Activated B cell treated with CpG ODN at 0.5 μM for 24 hours (primary cell): ENCODE measurements around the gene CRTC3. TPM values are rescaled to one million over a fixed set of nuclear protein-coding genes. Genes with fewer than 3 reads are reported as not detected.
"Not testable (repeated sequence)": the region's sequence is repeated elsewhere in the genome, so short reads cannot be mapped to it uniquely, and the experiment has no call there.

Experiments used
- ATAC-seq: fragments of 200-7000 bp; cut with Tn5 transposase; one replicate; pipeline ENCODE4 v1.10.0; 2021; ENCODE audit warnings: low read depth, mild to moderate bottlenecking, moderate library complexity
- CTCF ChIA-PET: fragments of 350-600 bp; sonication (Branson Sonifier 250); formaldehyde crosslinking; loops from one replicate; lab custom pipeline; 2021; ENCODE audit warnings: antibody characterized with exemption; lab: Charles Lee
- POLR2A ChIA-PET: fragments of 350-600 bp; sonication (Branson Sonifier 250); formaldehyde crosslinking; loops from one replicate; lab custom pipeline; 2021; ENCODE audit warnings: antibody characterized with exemption; lab: Charles Lee
- DNase-seq: peaks from one replicate; pipeline ENCODE4 v3.0.0; 2022
- H3K27ac Mint-ChIP-seq: one replicate; pipeline ENCODE4 v1.8.0; 2020; ENCODE audit warnings: mixed read lengths
- H3K27me3 Mint-ChIP-seq: one replicate; pipeline ENCODE4 v1.8.0; 2021; ENCODE audit warnings: mixed read lengths
- H3K36me3 Mint-ChIP-seq: one replicate; pipeline ENCODE4 v1.8.0; 2021; ENCODE audit warnings: low read depth, mixed read lengths
- H3K4me1 Mint-ChIP-seq: one replicate; pipeline ENCODE4 v1.8.0; 2021; ENCODE audit warnings: mixed read lengths
- H3K4me3 Mint-ChIP-seq: one replicate; pipeline ENCODE4 v1.8.0; 2020; ENCODE audit warnings: mild to moderate bottlenecking, mixed read lengths
- H3K9me3 Mint-ChIP-seq: one replicate; pipeline ENCODE4 v1.8.0; 2020; ENCODE audit warnings: mixed read lengths
- intact Hi-C: fragments of 100-400 bp; cut with micrococcal nuclease; formaldehyde crosslinking; loops from one replicate; pipeline ENCODE4 v1.15.1; 2024
- total RNA-seq: library from RNA; stranded (reverse); gene quantifications from 2 replicates; pipeline ENCODE4 v1.2.3, GENCODE V29; 2022
- TF ChIP-seq, protein P1 (sequence below): fragments of 200-600 bp; IDR thresholded peaks from one replicate; pipeline ENCODE4 v1.8.0; 2022; ENCODE audit warnings: antibody characterized with exemption, mild to moderate bottlenecking

CRTC3 gene
- total RNA-seq, 1 donor from 2014 or later: 65.0 TPM

DNA sequence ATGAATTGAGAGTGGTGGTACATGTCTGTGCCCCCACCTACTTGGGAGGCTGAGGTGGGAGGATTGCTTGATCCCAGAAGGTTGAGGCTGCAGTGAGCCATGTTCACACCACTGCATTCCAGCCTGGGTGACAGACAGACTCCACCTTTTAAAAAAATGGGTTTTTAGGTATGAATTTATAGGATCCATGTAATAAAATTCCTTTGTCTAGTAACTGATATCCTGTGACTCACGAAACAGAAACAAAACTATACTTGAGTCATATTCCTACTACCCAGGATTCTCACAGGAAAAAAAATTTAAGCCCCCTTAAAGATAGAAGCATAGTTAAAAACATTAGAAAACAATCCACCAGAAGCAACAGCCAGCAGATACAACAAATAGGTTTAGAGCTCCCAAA, 10.0 kb upstream of the CRTC3 start:
- POLR2A ChIA-PET: interaction anchor here (0.5 to 1.3 kb wide), 3 partner anchors 9 to 131 kb away, joined by 3 to 5 read pairs (median 3); no protein-coding TSS in a partner anchor
- H3K4me1 Mint-ChIP-seq: peaks cover 24% of the 10 kb centered on the region
- TF ChIP-seq, protein P1, sequence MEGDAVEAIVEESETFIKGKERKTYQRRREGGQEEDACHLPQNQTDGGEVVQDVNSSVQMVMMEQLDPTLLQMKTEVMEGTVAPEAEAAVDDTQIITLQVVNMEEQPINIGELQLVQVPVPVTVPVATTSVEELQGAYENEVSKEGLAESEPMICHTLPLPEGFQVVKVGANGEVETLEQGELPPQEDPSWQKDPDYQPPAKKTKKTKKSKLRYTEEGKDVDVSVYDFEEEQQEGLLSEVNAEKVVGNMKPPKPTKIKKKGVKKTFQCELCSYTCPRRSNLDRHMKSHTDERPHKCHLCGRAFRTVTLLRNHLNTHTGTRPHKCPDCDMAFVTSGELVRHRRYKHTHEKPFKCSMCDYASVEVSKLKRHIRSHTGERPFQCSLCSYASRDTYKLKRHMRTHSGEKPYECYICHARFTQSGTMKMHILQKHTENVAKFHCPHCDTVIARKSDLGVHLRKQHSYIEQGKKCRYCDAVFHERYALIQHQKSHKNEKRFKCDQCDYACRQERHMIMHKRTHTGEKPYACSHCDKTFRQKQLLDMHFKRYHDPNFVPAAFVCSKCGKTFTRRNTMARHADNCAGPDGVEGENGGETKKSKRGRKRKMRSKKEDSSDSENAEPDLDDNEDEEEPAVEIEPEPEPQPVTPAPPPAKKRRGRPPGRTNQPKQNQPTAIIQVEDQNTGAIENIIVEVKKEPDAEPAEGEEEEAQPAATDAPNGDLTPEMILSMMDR: no peak
- H3K4me3 Mint-ChIP-seq: no peak overlapping the region
- CTCF ChIA-PET: no interaction called here
- no peaks in the 10 kb centered on the region for H3K27me3 Mint-ChIP-seq
- no peaks in the 10 kb centered on the region for H3K9me3 Mint-ChIP-seq
- DNase-seq (no peak), ATAC-seq (no peak)
- no peak overlapping the region for H3K27ac Mint-ChIP-seq
- intact Hi-C loops: no loop called here
- H3K36me3 Mint-ChIP-seq: no peaks in the 10 kb centered on the region

DNA sequence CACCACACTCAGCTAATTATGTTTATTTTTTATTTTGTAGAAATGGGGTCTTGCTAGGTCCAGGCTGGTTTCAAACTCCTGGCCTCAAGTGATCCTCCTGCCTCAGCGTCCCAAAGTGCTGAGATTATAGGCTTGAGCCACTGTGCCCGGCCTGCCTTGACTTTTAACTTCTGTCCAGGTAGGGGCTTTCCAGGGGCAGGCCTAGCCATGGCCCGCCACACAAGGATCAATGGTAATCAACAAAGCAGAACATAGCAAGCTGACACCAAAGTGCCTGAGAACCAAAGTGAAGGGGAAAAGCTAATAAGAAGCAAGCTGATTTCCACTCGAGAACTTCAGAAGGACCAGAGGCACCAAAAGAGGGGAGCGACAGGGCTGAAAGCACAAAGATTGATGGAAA, 9.4 kb upstream of the CRTC3 start:
- H3K9me3 Mint-ChIP-seq: no peaks in the 10 kb centered on the region
- no peak overlapping the region for H3K27ac Mint-ChIP-seq
- ATAC-seq: peak; percentile 28
- no peak overlapping the region for H3K4me3 Mint-ChIP-seq
- DNase-seq: no peak
- no peaks in the 10 kb centered on the region for H3K27me3 Mint-ChIP-seq
- CTCF ChIA-PET: no interaction called here
- peaks cover 24% of the 10 kb centered on the region for H3K4me1 Mint-ChIP-seq
- POLR2A ChIA-PET: interaction anchor here (0.5 to 1.3 kb wide), 5 partner anchors 9 to 332 kb away, joined by 3 to 5 read pairs (median 3); no protein-coding TSS in a partner anchor
- H3K36me3 Mint-ChIP-seq: no peaks in the 10 kb centered on the region
- intact Hi-C loops: no loop called here
- TF ChIP-seq, protein P1: no peak

GRCh38 chr15:90523373-90523772, 6.3 kb upstream of the CRTC3 start:
- Mint-ChIP-seq H3K4me1 (peaks cover 15% of the 10 kb centered on the region), H3K4me3 (no peak overlapping the region), H3K9me3 (no peaks in the 10 kb centered on the region), H3K27me3 (no peaks in the 10 kb centered on the region), H3K36me3 (no peaks in the 10 kb centered on the region), H3K27ac (no peak overlapping the region)
- ChIA-PET CTCF (no interaction called here), POLR2A (interaction anchor here (0.6 kb wide), 1 partner anchor 76 kb away, joined by 3 read pairs; no protein-coding TSS in a partner anchor)
- intact Hi-C loops: no loop called here
- ATAC-seq: no peak
- TF ChIP-seq, protein P1: no peak
- DNase-seq: no peak

DNA sequence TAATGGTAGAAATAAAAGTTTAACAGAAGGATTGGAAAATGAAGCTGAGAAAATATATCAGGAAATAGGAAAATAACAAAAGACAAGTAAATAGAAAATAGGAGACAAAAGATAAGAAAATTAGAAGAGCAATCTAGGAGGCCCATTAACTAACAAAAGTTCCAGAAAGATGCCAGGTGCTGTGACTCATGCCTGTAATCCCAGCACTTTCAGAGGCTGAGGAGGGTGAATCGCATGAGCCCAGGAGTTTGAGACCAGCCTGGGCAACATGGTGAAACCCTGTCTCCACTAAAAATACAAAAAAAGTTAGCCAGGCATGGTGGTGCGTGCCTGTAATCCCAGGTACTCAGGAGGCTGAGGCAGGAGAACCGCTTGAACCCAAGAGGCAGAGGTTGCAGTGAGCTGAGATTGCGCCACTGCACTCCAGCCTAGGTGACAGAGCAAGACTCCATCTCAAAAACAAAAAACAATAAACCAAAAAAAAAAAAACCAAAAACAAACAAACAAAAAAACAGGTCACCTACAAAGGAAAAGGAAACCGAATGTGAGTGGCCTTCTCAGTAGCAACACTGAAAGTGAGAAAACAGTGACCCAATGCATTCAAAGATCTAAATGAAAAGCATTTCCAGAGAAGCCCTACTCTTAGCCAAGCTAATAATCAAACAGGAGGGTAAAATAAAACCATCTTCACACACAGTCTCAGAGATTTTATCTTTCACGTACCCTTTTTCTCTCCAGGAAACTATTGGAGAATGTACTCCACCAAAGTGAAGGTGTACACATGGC, 5.5 kb upstream of the CRTC3 start:
- H3K27ac Mint-ChIP-seq, H3K4me3 Mint-ChIP-seq, H3K27me3 Mint-ChIP-seq, ATAC-seq, CTCF ChIA-PET, H3K9me3 Mint-ChIP-seq, H3K36me3 Mint-ChIP-seq, DNase-seq, intact Hi-C loops: not testable (repeated sequence)
- H3K4me1 Mint-ChIP-seq: peaks cover 20% of the 10 kb centered on the region
- POLR2A ChIA-PET: interaction anchor here (0.6 kb wide), 1 partner anchor 75 kb away, joined by 3 read pairs; no protein-coding TSS in a partner anchor

- peak overlapping the region; percentile 86 for H3K27ac Mint-ChIP-seq
- TF ChIP-seq, protein P1: no peak
- peak overlapping the region; percentile 85 for H3K4me3 Mint-ChIP-seq
- CTCF ChIA-PET: no interaction called here
- ATAC-seq (no peak), DNase-seq (no peak)
- peaks cover 2% of the 10 kb centered on the region for H3K36me3 Mint-ChIP-seq
- H3K27me3 Mint-ChIP-seq: no peaks in the 10 kb centered on the region
- peaks cover 39% of the 10 kb centered on the region for H3K4me1 Mint-ChIP-seq
- POLR2A ChIA-PET: interaction anchor here (0.6 to 3.3 kb wide), 6 partner anchors 9 to 402 kb away, joined by 3 to 28 read pairs (median 4); no protein-coding TSS in a partner anchor
- no peaks in the 10 kb centered on the region for H3K9me3 Mint-ChIP-seq
- intact Hi-C loops: loop anchor here (2.0 kb wide), 1 partner anchor 28 kb away; no protein-coding TSS in a partner anchor
Measured at GRCh38 chr15:90529011-90529370, 732 bp upstream of the CRTC3 start.
